Keratinocyte (primary cell): ENCODE results near the gene CDKN2AIPNL. TPM values are rescaled to one million over a fixed set of nuclear protein-coding genes. Genes with fewer than 3 reads are reported as not detected.

Experiments
- DNase-seq: peaks from one replicate; pipeline ENCODE4 v3.0.0-alpha.2; 2011; ENCODE audit warnings: low read depth, missing footprints, low spot score
- FAIRE-seq: peaks from 2 replicates; lab custom pipeline; 2011; peaks lifted over from hg19 to GRCh38; lab: Jason Lieb, UNC
- H2AFZ ChIP-seq: 2 replicates; pipeline ENCODE4 v1.6.0; 2012; ENCODE audit warnings: low read length, control low read depth, inconsistent platforms; ENCODE audit not compliant: control insufficient read depth
- H3K27ac ChIP-seq: 2 replicates; pipeline ENCODE4 v1.5.1; 2011; ENCODE audit warnings: low read length; ENCODE audit not compliant: control insufficient read depth, insufficient read depth
- H3K27me3 ChIP-seq: 3 replicates; pipeline ENCODE4 v1.6.0; 2011; ENCODE audit warnings: low read length; ENCODE audit not compliant: control insufficient read depth, insufficient read depth; ENCODE audit errors: extremely low read depth
- H3K36me3 ChIP-seq, 2 experiments: 2 replicates in 1 of 2; 3 replicates in 1 of 2; pipeline ENCODE4 v1.5.1; 2011; ENCODE audit warnings: low read length in 2 of 2, mild to moderate bottlenecking in 1 of 2; ENCODE audit not compliant: control insufficient read depth in 2 of 2, insufficient read depth in 2 of 2; ENCODE audit errors: extremely low read depth in 1 of 2
- H3K4me1 ChIP-seq: 3 replicates; pipeline ENCODE4 v1.5.1; 2011; ENCODE audit warnings: low read length; ENCODE audit not compliant: control insufficient read depth, insufficient read depth; ENCODE audit errors: extremely low read depth
- H3K4me2 ChIP-seq: 3 replicates; pipeline ENCODE4 v1.6.0; 2011; ENCODE audit warnings: low read depth, low read length; ENCODE audit not compliant: control insufficient read depth, insufficient read depth; ENCODE audit errors: extremely low read depth
- H3K4me3 ChIP-seq, 3 experiments: fragments of 200-600 bp in 1 of 3; sonication (generic) in 1 of 3; 2 replicates in 2 of 3; 3 replicates in 1 of 3; pipeline ENCODE4 v1.5.1; 2011 to 2016; ENCODE audit warnings: low read length in 3 of 3, mild to moderate bottlenecking in 3 of 3, control low read depth in 2 of 3, inconsistent platforms in 1 of 3, low read depth in 1 of 3, mixed read lengths in 1 of 3, mixed run types in 1 of 3, moderate library complexity in 1 of 3; ENCODE audit not compliant: control insufficient read depth in 2 of 3, insufficient read depth in 2 of 3; ENCODE audit errors: extremely low read depth in 1 of 3
- H3K79me2 ChIP-seq: 2 replicates; pipeline ENCODE4 v1.6.0; 2012; ENCODE audit warnings: low read length; ENCODE audit not compliant: control insufficient read depth, insufficient read depth
- H3K9ac ChIP-seq: 3 replicates; pipeline ENCODE4 v1.6.0; 2011; ENCODE audit warnings: low read length; ENCODE audit not compliant: control insufficient read depth, insufficient read depth; ENCODE audit errors: extremely low read depth
- H3K9me1 ChIP-seq: 3 replicates; pipeline ENCODE4 v1.6.0; 2011; ENCODE audit warnings: low read length; ENCODE audit not compliant: control insufficient read depth, insufficient read depth; ENCODE audit errors: extremely low read depth
- H3K9me3 ChIP-seq: 2 replicates; pipeline ENCODE4 v1.5.1; 2012; ENCODE audit warnings: low read depth, low read length; ENCODE audit not compliant: control insufficient read depth
- H4K20me1 ChIP-seq: 3 replicates; pipeline ENCODE4 v1.6.0; 2011; ENCODE audit warnings: low read length; ENCODE audit not compliant: control insufficient read depth, insufficient read depth; ENCODE audit errors: extremely low read depth
- EZH2 ChIP-seq: IDR thresholded peaks from one replicate; pipeline ENCODE4 v1.6.1; 2012; ENCODE audit warnings: inconsistent platforms, mild to moderate bottlenecking, low read length, moderate library complexity
- dilution Hi-C: fragments of 300-500 bp; cut with MboI; formaldehyde crosslinking; loops from one replicate; pipeline ENCODE4 v1.7.0; 2020; ENCODE audit warnings: low sequenced_read_pairs; ENCODE audit not compliant: extremely low pct_ligation_motif_present
- polyA plus RNA-seq, 5 experiments: library from polyadenylated mRNA; depleted of rRNA in 3 of 5; stranded (reverse) in 3 of 5; stranded (forward) in 1 of 5; unstranded in 1 of 5; fragments of >200 nt; gene quantifications; 1 replicate in 1 of 5; 2 replicates in 3 of 5; 3 replicates in 1 of 5; pipeline versions ENCODE4 v1.2.1 to v1.2.3, GENCODE V29; 2011 to 2012; ENCODE audit warnings: missing spikeins in 2 of 5, low read depth in 1 of 5, low replicate concordance in 1 of 5
- TF ChIP-seq, protein P1 (sequence below), 3 experiments: IDR thresholded peaks in 1 of 3; conservative IDR thresholded peaks in 1 of 3; optimal IDR thresholded peaks in 1 of 3; 2 replicates in 2 of 3; 3 replicates in 1 of 3; pipeline versions ENCODE3 to v1.5.1; 2011; ENCODE audit warnings: low read length in 3 of 3, mild to moderate bottlenecking in 3 of 3, moderate library complexity in 2 of 3, control low read depth in 1 of 3, inconsistent platforms in 1 of 3; ENCODE audit not compliant: insufficient read depth in 2 of 3; ENCODE audit errors: extremely low read depth in 1 of 3

CDKN2AIPNL gene
- polyA plus RNA-seq, 1 donor (not counting 4 experiments of a cell fraction or from before 2014, with no cell fraction given): 28.4 TPM

DNA sequence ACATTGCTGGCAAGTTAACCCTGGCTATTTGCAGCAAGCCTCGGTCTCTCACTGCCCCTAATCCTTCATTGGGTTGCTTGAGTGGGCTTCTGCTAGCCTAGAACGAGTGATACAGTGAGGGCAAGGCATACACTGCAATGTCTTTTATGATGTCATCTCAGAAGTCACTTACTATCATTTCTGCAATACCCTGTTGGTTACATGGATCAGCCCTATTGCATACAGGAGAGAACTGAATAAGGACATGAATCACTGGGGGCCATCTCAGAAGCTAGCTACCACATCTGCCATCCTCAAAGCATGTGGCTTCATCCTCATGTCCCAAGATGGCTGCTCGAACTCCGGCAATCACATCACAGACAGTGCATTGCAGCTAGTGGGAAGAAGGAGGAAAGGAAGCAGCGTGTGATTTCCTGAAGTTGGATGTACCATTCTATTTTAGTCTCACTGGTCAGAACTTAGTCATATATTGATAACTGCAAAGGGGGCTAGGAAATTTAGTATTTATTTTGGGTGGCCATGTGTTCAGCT, 33.3 kb upstream of the CDKN2AIPNL start:
- no peaks in the 10 kb centered on the region for H3K36me3 ChIP-seq
- no peaks in the 10 kb centered on the region for H3K9me3 ChIP-seq
- H3K79me2 ChIP-seq: no peaks in the 10 kb centered on the region
- H3K4me2 ChIP-seq: no peak overlapping the region
- no peak overlapping the region for H3K4me3 ChIP-seq
- no peak overlapping the region for H2AFZ ChIP-seq
- TF ChIP-seq, protein P1, sequence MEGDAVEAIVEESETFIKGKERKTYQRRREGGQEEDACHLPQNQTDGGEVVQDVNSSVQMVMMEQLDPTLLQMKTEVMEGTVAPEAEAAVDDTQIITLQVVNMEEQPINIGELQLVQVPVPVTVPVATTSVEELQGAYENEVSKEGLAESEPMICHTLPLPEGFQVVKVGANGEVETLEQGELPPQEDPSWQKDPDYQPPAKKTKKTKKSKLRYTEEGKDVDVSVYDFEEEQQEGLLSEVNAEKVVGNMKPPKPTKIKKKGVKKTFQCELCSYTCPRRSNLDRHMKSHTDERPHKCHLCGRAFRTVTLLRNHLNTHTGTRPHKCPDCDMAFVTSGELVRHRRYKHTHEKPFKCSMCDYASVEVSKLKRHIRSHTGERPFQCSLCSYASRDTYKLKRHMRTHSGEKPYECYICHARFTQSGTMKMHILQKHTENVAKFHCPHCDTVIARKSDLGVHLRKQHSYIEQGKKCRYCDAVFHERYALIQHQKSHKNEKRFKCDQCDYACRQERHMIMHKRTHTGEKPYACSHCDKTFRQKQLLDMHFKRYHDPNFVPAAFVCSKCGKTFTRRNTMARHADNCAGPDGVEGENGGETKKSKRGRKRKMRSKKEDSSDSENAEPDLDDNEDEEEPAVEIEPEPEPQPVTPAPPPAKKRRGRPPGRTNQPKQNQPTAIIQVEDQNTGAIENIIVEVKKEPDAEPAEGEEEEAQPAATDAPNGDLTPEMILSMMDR (optimal IDR thresholded peaks at IDR 0.05 in 1 of 3, IDR thresholded peaks at IDR 0.05 in 1 of 3, conservative IDR thresholded peaks at IDR 0.05 in 1 of 3; ENCODE audit: extremely low read depth in 1 of 3, insufficient read depth in 2 of 3, low read length in 3 of 3): no peak
- no peak for TF ChIP-seq EZH2
- dilution Hi-C loops: no loop called here
- H3K9ac ChIP-seq: no peak overlapping the region
- H3K27ac ChIP-seq: no peak overlapping the region
- FAIRE-seq (no peak), DNase-seq (no peak)
- no peaks in the 10 kb centered on the region for H3K9me1 ChIP-seq
- peaks cover 16% of the 10 kb centered on the region for H3K4me1 ChIP-seq
- no peaks in the 10 kb centered on the region for H4K20me1 ChIP-seq
- no peaks in the 10 kb centered on the region for H3K27me3 ChIP-seq

DNA sequence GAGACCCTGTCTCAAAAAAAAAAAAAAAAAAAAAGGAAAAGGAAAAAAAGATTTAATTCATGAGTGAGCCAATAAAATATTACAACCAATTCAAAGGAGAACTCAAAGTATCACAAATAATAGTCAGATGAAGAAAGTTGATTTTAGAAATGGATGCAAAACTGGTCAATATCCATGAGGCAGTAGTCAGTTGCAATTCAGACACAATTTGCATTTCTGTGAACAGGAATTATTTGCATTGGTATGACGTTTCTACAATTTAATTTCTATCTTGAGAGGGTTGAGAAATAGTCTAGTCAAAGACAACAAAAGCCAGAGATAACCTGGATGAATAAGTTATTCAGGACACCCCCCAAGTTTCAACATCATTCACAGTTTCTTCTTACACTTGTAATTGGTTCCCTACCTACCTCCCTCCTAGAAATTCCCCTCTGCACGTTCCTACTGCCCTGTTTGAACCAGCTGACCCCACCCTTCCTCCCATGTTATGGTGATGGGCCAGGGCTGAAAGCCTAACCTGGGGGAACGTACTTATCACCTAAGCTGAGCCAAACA, 28.6 kb upstream of the CDKN2AIPNL start:
- H3K9me1 ChIP-seq: no peaks in the 10 kb centered on the region
- H3K36me3 ChIP-seq: no peaks in the 10 kb centered on the region
- FAIRE-seq (no peak), DNase-seq (no peak)
- peaks cover 51% of the 10 kb centered on the region for H3K4me1 ChIP-seq
- no peak overlapping the region for H3K9ac ChIP-seq
- H3K4me3 ChIP-seq: no peak overlapping the region
- H3K4me2 ChIP-seq: peak overlapping the region; percentile 22
- dilution Hi-C loops: no loop called here
- no peaks in the 10 kb centered on the region for H3K27me3 ChIP-seq
- no peaks in the 10 kb centered on the region for H3K79me2 ChIP-seq
- H2AFZ ChIP-seq: no peak overlapping the region
- no peaks in the 10 kb centered on the region for H3K9me3 ChIP-seq
- no peaks in the 10 kb centered on the region for H4K20me1 ChIP-seq
- TF ChIP-seq, protein P1 (optimal IDR thresholded peaks at IDR 0.05 in 1 of 3, IDR thresholded peaks at IDR 0.05 in 1 of 3, conservative IDR thresholded peaks at IDR 0.05 in 1 of 3; ENCODE audit: extremely low read depth in 1 of 3, insufficient read depth in 2 of 3, low read length in 3 of 3): no peak
- TF ChIP-seq EZH2: no peak
- H3K27ac ChIP-seq: peak overlapping the region; percentile 65
